GM19239 (cell line): Measurements from ENCODE around the gene STMP1.
A peak's percentile ranks its signal among the peaks of the same experiment; 100 is the strongest.
"Not testable (repeated sequence)": the region's sequence is repeated elsewhere in the genome, so short reads cannot be mapped to it uniquely, and the experiment has no call there.

Experiments used
- DNase-seq: peaks from one replicate; pipeline ENCODE4 v3.0.0; 2011; ENCODE audit warnings: low spot score; ENCODE audit not compliant: insufficient read length
- FAIRE-seq: peaks from 2 replicates; lab custom pipeline; 2011; peaks lifted over from hg19 to GRCh38; lab: Jason Lieb, UNC

STMP1 gene

GRCh38 chr7:135662373-135663114 lies at the start of gene STMP1:
Gene STMP1 (plus strand): TSS chr7:135662514.
- FAIRE-seq (peak; percentile 92), DNase-seq (peak; percentile 87)

GRCh38 chr7:135616136-135616535 lies 46.2 kb upstream of the STMP1 start:
- DNase-seq (no peak), FAIRE-seq (no peak)

- DNase-seq (no peak), FAIRE-seq (no peak)
Observed at GRCh38 chr7:135617781-135618180, 44.5 kb upstream of the STMP1 start.

GRCh38 chr7:135618510-135618909 lies 43.8 kb upstream of the STMP1 start:
- no peak for FAIRE-seq

GRCh38 chr7:135620447-135620846 lies 41.9 kb upstream of the STMP1 start:
- FAIRE-seq = no peak
- no peak for DNase-seq

More at GRCh38 chr7:135618510-135618909, 43.8 kb upstream of the STMP1 start:
- DNase-seq = no peak

- FAIRE-seq (peak; percentile 80), DNase-seq (peak; percentile 3)
Observed at GRCh38 chr7:135620980-135621850, 41.1 kb upstream of the STMP1 start.

GRCh38 chr7:135634191-135634878 lies 28.0 kb upstream of the STMP1 start:
- DNase-seq (no peak), FAIRE-seq (no peak)

GRCh38 chr7:135639690-135640089 lies 22.6 kb upstream of the STMP1 start:
- not testable (repeated sequence) for FAIRE-seq, DNase-seq

- DNase-seq (no peak), FAIRE-seq (no peak)
Observed at GRCh38 chr7:135644154-135644553, 18.2 kb upstream of the STMP1 start.

- no peak for FAIRE-seq
Observed at GRCh38 chr7:135644729-135645128, 17.6 kb upstream of the STMP1 start.

GRCh38 chr7:135645296-135645904 lies 16.9 kb upstream of the STMP1 start:
- DNase-seq (no peak), FAIRE-seq (peak; percentile 83)

More at GRCh38 chr7:135644729-135645128, 17.6 kb upstream of the STMP1 start:
- DNase-seq = no peak

GRCh38 chr7:135647755-135648154 lies 14.6 kb upstream of the STMP1 start:
- DNase-seq = no peak
- no peak for FAIRE-seq

- DNase-seq (no peak), FAIRE-seq (no peak)
Observed at GRCh38 chr7:135648235-135648634, 14.1 kb upstream of the STMP1 start.

GRCh38 chr7:135650831-135651573 lies 11.3 kb upstream of the STMP1 start:
- no peak for DNase-seq
- FAIRE-seq = no peak

- no peak for FAIRE-seq
- no peak for DNase-seq
Observed at GRCh38 chr7:135653340-135654080, 8.8 kb upstream of the STMP1 start.

- FAIRE-seq = no peak
- DNase-seq = no peak
Observed at GRCh38 chr7:135658564-135658963, 3.8 kb upstream of the STMP1 start.

GRCh38 chr7:135659159-135659846 lies 3.0 kb upstream of the STMP1 start:
- FAIRE-seq (no peak), DNase-seq (no peak)
